H1 (cell line): ENCODE measurements around the gene IRF5. TPM values are rescaled to one million over a fixed set of nuclear protein-coding genes. Genes with fewer than 3 reads are reported as not detected.

Experiments
- KDM5A ChIP-seq: fragments of 200-600 bp; IDR thresholded peaks from 2 replicates; pipeline ENCODE4 v1.7.1; 2012; ENCODE audit warnings: mild to moderate bottlenecking, low read length, inconsistent platforms, mixed read lengths
- SAP30 ChIP-seq: fragments of 300-600 bp; sonication (generic); IDR thresholded peaks from 2 replicates; pipeline ENCODE4 v1.7.1; 2012; ENCODE audit warnings: low read length, moderate library complexity, mild to moderate bottlenecking, inconsistent platforms; ENCODE audit not compliant: insufficient read depth, insufficient replicate concordance
- polyA plus RNA-seq, 7 experiments: library from polyadenylated mRNA; depleted of rRNA in 3 of 7; stranded (reverse) in 5 of 7; unstranded in 2 of 7; fragments of >200 nt in 5 of 7; fragments of 200-250 nt in 2 of 7; gene quantifications; 1 replicate in 5 of 7; 2 replicates in 1 of 7; 4 replicates in 1 of 7; pipeline versions ENCODE4 v1.2.1 to v1.2.3, GENCODE V29; 2011 to 2013; ENCODE audit warnings: missing spikeins in 2 of 7, mixed read lengths in 2 of 7
- total RNA-seq: library from RNA; stranded (reverse); fragmentation: NEBNext Ultra II Directional; extraction: Animal tissue kit (Norgen Biotek cat#: 25700); gene quantifications from 2 replicates; pipeline ENCODE4 v1.2.1, GENCODE V29; 2021

IRF5 gene
- total and polyA plus RNA-seq, 2 of the 8 experiments (the other 6 are each of a cell fraction or from before 2014, with no cell fraction given) = 0.28 to 1.1 TPM

GRCh38 chr7:128954150-128954549, 16.4 kb downstream of the IRF5 start (continued):
- TF ChIP-seq KDM5A = no peak
- no peak for TF ChIP-seq SAP30
